IPS-18c (cell line): Measurements from ENCODE around the gene GAS2L2.
"Not testable (repeated sequence)": the region's sequence is repeated elsewhere in the genome, so short reads cannot be mapped to it uniquely, and the experiment has no call there.

Source experiments
- H3K4me3 ChIP-seq: 2 replicates; pipeline ENCODE4 v1.7.0; 2013; ENCODE audit warnings: low read depth, mild to moderate bottlenecking, low read length, moderate library complexity; ENCODE audit not compliant: insufficient read depth
- H3K9me3 ChIP-seq: one replicate; pipeline ENCODE4 v1.6.1; 2013; ENCODE audit warnings: mild to moderate bottlenecking, low read length, moderate library complexity; ENCODE audit not compliant: control insufficient read depth, insufficient read depth

The GAS2L2 gene

DNA sequence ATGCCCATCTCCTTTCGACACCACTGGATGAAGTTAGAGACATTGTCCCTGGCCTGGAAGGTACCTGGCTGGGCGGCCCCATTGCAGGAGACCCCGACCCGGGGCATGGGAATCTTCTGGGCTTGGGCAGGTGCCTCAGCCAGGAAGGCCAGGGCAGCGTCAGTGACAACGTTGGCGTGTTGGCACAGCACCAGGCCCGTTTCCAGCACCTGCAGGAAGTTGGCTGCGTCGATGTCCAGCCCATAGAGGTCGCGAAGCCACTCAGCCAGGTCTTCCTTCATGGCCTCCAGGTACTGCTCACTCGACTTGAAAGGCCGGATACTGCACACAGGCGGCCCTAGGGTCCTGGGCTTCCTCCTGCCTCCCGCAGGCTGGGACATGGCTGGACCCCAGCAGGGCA is 568 bp downstream of the GAS2L2 start:
- Histone ChIP-seq H3K9me3 (no peaks in the 10 kb centered on the region), H3K4me3 (no peak overlapping the region)

DNA sequence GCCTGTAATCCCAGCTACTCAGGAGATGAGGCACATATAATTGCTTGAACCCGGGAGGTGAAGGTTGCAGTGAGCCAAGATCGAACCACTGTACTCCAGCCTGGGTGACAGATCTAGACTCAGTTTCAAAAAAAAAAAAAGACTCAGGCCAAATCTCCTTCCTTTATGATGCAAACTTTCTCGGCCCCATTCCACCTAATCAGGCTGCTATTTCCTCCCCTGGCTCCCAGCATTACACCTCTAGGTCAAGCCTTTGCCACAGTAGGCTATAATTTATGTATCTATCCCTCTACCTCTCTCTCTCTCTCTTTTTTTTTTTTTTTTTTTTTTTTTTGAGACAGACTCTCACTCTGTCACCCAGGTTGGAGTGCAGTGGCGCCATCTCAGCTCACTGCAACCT is 1.5 kb downstream of the GAS2L2 start:
- not testable (repeated sequence) for H3K4me3 ChIP-seq

GRCh38 chr17:35750526-35751395 is 2.3 kb downstream of the GAS2L2 start:
- Histone ChIP-seq H3K4me3 (no peak overlapping the region), H3K9me3 (no peaks in the 10 kb centered on the region)

More for the DNA sequence above, 1.5 kb downstream of the GAS2L2 start:
- H3K9me3 ChIP-seq = not testable (repeated sequence)

DNA sequence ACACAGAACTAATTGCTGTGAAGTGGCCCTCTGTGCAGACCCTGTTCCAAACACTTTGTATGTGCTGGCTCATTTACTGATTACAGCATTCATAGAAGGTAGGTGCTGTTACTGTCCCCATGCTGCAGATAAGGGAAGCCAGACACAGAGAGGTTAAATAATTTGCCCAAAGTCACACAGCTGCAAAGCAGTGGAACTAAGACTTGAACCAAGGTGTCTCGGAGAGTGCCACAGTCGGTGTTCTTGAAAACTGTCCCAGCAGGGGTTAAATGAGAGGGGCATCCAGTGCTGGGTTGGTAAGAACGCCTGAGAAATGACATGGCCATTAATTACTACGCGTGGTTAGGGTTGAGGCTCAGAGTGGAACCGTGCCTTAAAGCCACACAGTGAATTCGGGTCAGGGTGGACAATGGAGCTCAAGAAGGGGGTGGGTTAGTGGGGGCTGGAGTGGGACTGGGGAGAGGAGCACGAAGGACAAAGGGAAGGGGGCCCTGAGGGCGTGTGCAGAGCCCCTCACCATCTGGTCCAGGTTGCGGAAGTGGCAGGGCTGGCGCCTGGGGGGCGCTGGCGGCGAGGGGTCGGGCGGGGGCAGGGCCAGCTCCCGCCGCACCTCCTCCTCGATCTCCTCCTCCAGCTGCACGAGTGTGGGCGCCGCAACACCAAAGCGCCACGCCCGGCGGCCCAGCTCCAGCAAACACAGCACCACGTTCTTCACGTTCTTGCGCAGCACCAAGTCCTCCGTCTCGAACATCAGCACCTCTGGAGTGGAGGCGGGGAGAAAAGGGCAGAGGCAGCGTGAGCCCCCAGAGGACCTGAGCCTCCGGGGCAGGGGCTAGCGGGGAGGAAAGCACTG is 3.3 kb downstream of the GAS2L2 start:
- no peaks in the 10 kb centered on the region for H3K9me3 ChIP-seq
- no peak overlapping the region for H3K4me3 ChIP-seq

GRCh38 chr17:35748979-35749378 is 4.1 kb downstream of the GAS2L2 start:
- no peak overlapping the region for H3K4me3 ChIP-seq
- H3K9me3 ChIP-seq = no peaks in the 10 kb centered on the region

DNA sequence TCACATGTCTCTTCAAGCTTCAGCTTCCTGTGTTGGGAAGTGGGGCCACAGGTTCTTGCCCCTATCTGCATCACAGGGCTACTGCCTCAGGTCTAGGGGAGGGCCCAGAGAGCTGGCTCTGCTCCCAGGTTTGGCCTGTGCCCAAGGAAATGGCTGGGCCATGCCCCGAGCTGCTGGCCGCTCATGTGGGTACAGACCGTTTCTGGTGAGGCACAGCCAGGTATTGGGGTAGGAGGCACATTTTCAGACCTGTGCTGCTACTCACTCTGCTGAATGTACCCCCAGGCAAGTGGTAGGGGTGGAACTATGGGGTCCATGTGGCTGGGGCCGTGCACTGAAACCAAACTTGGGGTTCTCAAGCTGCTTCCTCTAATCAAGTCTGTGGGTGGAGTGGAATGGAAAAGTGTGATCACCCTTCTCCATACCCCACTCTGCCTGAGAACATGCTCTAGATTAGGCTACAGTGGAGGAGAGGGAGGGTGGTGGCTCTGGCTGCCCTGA is 4.6 kb downstream of the GAS2L2 start:
- no peak overlapping the region for H3K4me3 ChIP-seq

GRCh38 chr17:35747540-35748017 is 5.5 kb downstream of the GAS2L2 start:
- H3K9me3 ChIP-seq = no peaks in the 10 kb centered on the region
- H3K4me3 ChIP-seq = no peak overlapping the region

More for the DNA sequence above, 4.6 kb downstream of the GAS2L2 start:
- no peaks in the 10 kb centered on the region for H3K9me3 ChIP-seq

- Histone ChIP-seq H3K4me3 (no peak overlapping the region), H3K9me3 (no peaks in the 10 kb centered on the region)
Observed at GRCh38 chr17:35745749-35746320, 7.2 kb downstream of the GAS2L2 start.

DNA sequence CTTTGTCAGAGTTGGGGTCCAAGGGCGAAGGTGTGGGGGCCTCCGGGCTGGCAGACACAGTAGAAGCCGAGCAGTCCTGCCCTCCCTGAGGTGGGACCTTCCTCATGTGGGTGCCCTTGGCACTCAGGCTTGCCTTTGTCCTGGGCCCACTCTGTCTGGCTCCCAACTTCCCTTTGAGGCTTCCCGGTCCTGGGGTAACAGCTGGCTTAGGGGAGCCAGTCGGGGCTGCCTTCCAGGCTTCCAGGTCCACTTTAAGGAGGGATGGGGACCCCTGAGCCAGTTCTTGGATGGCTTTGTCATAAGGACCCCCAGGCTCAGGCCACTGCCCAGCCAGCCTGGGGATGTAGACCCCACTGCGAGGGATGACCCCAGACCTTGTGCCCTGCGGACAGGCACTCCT is 7.8 kb downstream of the GAS2L2 start:
- Histone ChIP-seq H3K4me3 (no peak overlapping the region), H3K9me3 (peaks cover 2% of the 10 kb centered on the region)

GRCh38 chr17:35744830-35745229 is 8.2 kb downstream of the GAS2L2 start:
- no peak overlapping the region for H3K4me3 ChIP-seq
- peaks cover 2% of the 10 kb centered on the region for H3K9me3 ChIP-seq

DNA sequence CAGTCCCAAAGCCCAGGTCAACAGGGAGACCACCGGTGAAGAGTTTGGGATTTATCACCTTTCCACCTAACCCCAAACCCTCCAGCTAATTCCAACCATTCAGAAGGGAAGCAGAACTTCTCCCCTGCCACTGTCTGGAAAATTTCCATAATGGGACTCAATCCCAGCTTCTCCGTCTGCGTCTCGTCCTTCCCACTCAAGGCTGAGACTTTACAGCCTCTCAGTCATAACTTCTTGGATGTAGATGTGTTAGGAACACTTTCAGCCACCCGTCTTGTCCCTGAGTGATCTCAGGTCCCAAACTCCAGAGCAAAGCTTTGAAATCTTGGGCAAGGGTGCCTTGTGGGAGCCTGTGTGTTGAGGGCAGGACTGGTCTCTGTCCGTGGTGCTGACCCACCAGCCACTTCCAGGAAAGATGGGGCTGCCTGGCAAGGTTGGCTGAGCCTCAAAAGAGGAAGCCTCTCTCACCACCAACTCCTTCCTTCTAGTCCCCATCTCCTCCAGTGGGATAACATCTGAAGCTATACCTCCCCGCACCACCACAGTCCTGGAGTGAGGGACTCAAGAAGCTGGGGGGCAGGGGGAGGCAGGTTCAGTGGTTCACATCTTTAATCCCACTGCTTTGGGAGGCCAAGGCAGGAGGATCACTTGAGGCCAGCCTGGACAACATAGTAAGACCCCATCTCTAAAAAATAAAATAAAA is 9.3 kb downstream of the GAS2L2 start:
- no peak overlapping the region for H3K4me3 ChIP-seq
- H3K9me3 ChIP-seq = peaks cover 2% of the 10 kb centered on the region

- peaks cover 2% of the 10 kb centered on the region for H3K9me3 ChIP-seq
- H3K4me3 ChIP-seq = no peak overlapping the region
Observed at GRCh38 chr17:35742896-35743477, 10.1 kb downstream of the GAS2L2 start.

DNA sequence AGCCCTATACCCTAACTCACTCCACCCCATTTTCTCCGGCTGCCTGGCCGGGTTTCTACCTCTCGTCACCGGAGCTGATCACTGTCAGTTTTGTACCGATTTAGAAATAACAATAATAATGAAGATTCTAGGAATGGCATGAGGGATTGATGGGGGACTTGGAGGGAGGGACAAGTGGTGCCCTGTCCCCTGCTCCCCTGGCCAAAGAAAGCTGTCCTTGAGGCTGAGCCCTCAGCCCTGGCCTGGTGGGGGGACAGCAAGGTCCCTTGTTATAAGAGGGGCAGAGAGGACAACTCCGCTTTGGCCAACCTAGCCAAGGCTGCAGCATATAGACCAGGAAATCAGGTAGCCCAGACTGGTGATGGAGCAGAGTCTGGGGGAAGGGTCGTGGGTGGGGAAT is 10.5 kb downstream of the GAS2L2 start:
- Histone ChIP-seq H3K4me3 (no peak overlapping the region), H3K9me3 (peaks cover 2% of the 10 kb centered on the region)

DNA sequence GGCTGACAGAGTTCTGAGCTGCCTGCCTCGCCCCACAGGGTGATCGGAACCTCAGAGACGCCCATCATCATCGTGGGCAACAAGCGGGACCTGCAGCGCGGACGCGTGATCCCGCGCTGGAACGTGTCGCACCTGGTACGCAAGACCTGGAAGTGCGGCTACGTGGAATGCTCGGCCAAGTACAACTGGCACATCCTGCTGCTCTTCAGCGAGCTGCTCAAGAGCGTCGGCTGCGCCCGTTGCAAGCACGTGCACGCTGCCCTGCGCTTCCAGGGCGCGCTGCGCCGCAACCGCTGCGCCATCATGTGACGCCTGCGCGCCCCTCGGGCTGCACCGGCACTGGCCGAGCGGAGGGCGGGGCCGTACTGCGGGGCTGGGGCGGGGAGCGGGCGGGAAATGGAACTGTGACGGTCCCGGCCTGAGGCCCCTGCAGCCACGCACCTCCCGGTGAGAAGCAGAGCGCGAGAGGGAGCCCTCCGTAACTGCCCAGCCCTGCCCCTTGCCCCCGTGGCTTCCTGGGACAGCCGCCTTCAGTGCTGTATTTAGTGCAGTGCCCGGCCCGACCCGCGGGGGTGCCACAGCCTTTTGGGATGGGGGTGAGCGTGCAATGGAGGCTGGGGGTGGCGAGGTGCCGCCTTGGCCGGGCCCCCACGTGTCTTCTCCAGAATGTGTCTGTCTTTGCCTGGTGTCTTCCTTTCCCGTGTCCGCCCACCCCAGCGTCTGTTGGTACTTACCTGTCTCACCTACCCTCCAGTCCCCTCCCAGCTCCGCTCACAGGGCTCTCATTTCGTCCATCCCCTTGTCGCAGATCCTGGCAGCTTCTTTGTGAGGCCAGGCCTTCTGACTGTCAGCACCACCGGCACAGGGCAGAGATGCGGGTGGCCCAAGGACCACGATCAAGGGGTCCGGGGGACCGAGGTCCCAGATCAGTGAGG is 11.8 kb downstream of the GAS2L2 start:
- Histone ChIP-seq H3K9me3 (peaks cover 2% of the 10 kb centered on the region), H3K4me3 (peak overlapping the region; percentile 28)

DNA sequence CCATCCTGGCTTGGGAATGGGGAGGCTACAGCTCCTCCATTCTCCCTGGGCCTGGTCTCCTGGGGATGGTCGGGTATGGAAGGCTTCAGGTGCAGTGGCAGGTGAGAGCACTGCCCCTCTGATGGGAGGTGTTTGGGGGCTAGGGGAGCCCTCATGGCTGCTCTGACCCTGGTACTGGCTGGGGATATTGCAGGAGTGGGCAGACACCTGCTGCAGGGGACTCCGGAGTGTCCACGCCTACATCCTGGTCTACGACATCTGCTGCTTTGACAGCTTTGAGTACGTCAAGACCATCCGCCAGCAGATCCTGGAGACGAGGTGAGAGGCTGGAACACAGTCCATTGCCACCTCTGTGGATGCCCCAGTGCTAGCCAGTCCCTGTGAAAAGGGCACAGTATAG is 12.8 kb downstream of the GAS2L2 start:
- Histone ChIP-seq H3K9me3 (peaks cover 2% of the 10 kb centered on the region), H3K4me3 (no peak overlapping the region)
